KBM-7 (cell line): Measurements from ENCODE around the gene SEC16A.

ENCODE experiments used
- DNase-seq: peaks from one replicate; pipeline ENCODE4 v3.0.0-alpha.2; 2015
- in situ Hi-C: fragments of 300-500 bp; cut with MboI; formaldehyde crosslinking; loops from 2 replicates; pipeline ENCODE4 v1.14.3; 2020; ENCODE audit warnings: low sequenced_read_pairs, low pct_unique_long_range_greater_than_20kb, mixed read lengths

Gene SEC16A

GRCh38 chr9:136520053-136520540 is 37.3 kb upstream of the SEC16A start:
- DNase-seq = no peak
- in situ Hi-C loops = no loop called here

DNA sequence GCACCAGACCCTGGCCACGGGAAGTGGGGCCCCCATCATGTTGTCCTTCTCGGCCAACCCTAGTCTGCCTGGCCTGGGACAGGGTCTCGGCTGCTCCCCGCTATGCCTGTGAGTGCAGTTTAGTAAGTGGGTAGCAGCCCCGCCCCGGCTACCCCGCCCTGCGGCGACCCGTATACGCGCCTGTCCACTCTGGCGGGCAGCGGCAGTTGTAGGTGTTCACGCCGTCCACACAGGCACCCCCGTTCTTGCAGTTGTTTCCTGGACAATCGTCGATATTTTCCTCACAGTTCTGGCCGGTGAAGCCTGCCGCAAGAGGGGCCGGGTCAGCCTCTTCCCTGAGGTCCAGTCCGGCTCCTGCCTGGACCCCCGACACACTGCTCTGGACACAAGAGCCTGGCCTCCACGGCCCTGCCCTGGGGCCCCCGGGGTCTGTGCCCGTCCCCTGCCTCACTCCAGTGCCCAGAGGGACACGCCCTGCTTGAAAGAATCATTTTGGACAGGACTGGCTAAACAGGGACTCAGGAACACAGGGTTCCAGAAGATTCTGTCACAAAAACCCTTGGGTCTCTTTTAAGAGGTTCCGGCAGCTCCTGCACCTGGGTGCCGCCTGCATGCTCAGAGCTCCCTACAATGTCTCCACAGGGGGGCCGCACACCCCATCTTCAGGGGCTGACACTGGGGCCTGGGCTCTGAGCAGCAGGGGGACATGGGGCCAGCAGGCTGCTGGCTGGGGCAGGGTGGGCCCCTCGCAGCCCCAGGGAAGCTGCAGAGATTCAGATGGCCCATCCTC is 36.6 kb upstream of the SEC16A start:
- in situ Hi-C loops = no loop called here
- no peak for DNase-seq

- in situ Hi-C loops = no loop called here
- DNase-seq = no peak
Measured at GRCh38 chr9:136518623-136519022, 35.8 kb upstream of the SEC16A start.

- in situ Hi-C loops = no loop called here
- no peak for DNase-seq
Measured at GRCh38 chr9:136517950-136518349, 35.1 kb upstream of the SEC16A start.

DNA sequence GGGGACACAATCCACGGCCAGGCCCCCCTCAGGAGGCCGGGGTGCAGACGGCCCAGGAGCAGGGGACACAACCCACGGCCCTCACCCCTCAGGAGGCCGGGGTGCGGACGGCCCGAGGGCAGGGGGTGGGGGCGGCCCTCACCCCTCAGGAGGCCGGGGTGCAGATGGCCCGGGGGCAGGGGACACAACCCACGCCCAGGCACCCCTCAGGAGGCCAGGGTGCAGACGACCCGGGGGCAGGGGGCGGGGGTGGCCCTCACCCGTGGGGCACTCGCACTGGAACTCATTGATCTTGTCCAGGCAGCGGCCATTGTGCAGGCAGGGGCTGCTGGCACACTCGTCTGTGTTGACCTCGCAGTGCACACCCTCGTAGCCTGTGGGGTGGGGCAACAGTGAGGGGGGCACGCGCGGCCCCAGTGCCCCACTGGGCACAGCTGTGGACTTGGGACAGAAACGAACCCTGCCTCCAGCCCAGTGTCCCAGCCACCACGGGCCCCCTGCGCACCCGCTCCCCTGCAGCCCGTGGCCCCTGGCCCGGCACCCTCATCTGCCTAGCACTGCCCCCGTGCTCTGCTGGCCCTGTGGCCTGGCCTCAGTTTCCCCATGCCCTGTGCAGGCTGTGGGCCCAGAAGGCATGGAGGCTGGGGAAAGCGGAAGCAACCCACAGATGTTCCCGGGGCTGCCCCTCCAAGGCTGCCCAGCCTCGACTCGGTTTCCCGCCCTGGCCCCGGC is 34.3 kb upstream of the SEC16A start:
- DNase-seq = no peak
- in situ Hi-C loops = no loop called here

GRCh38 chr9:136516191-136516654 is 33.4 kb upstream of the SEC16A start:
- in situ Hi-C loops = no loop called here
- no peak for DNase-seq

GRCh38 chr9:136515276-136515675 is 32.4 kb upstream of the SEC16A start:
- DNase-seq = no peak
- in situ Hi-C loops = no loop called here

DNA sequence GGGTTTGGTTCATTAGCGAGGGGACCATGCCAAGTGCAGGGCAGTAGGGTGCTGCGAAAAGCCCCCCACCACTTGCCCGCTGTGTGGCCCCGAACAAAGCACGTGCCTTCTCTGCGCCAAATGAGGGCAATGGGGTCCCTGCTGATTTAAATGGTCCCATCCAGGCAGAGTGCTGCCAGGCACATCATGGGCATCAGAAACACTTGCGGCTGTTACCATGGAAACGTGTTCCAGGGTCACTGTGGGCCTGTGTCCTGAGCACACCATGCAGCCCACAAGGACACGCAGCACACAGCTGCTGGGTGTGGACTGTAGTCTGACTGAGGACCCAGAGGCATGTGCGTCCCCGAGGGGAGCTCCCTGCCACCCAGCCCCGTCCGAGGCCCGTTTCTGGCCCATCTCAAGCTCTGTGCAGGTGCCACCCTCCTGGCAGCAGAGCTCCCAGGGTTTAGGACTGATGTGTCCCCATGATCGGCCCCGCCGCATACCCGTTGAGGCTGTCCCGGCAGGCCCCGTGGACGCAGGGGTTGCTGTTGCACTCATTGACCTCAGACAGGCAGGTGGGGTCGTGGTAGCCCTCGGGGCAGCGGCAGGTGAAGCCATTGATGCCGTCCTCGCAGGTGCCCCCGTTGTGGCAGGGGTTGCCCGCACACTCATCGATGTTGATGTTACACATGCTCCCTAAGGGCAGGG is 31.3 kb upstream of the SEC16A start:
- in situ Hi-C loops = no loop called here
- no peak for DNase-seq

- in situ Hi-C loops = no loop called here
- no peak for DNase-seq
Measured at GRCh38 chr9:136513191-136513590, 30.4 kb upstream of the SEC16A start.

GRCh38 chr9:136512651-136513071 is 29.8 kb upstream of the SEC16A start:
- in situ Hi-C loops = no loop called here

DNA sequence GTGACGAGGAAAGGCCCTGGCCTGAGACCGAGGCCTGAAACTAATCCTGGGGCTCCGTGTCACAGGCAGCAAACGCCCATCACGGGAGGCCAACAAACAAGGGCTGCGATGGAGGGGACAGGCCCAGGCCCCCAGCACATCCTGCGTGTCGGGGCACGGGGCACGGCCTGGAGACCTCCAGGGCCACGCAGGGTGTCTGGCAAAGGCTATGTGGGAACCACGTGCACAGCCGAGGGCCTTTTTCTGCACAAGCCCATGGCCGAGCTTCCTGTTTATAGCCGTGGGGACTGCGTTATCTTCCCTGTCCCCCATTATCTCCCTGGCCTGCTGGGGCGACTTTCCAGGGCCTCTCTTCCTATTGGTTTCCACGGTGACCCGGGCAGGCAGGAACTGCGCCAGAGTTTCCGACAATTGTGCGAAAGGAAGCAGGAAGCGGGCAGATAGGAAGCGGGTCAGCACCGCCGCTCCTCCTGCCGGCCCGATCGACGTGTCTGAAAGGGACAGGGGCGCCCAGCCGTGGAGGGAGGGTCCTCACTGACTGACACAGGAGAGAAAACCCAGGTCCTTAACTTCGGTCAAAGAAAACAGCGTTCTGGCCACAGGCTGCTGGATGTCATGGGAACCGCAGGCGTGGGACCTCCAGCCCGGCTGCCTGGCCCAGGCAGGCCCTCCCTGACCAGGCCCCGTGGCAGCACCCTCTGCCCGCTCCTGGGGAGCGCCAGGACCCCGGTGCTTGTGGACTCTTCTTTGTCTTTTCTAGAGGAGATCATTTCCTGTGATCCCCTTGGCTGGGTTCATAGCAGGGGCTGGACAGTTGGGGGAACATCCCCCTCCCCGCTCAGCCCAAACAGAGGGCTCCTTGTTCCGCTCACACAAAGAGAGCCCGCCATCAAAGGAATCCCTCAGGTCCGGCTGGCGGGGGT is 29.1 kb upstream of the SEC16A start:
- in situ Hi-C loops = no loop called here
- DNase-seq = no peak

More at GRCh38 chr9:136512651-136513071, 29.8 kb upstream of the SEC16A start:
- DNase-seq = no peak

DNA sequence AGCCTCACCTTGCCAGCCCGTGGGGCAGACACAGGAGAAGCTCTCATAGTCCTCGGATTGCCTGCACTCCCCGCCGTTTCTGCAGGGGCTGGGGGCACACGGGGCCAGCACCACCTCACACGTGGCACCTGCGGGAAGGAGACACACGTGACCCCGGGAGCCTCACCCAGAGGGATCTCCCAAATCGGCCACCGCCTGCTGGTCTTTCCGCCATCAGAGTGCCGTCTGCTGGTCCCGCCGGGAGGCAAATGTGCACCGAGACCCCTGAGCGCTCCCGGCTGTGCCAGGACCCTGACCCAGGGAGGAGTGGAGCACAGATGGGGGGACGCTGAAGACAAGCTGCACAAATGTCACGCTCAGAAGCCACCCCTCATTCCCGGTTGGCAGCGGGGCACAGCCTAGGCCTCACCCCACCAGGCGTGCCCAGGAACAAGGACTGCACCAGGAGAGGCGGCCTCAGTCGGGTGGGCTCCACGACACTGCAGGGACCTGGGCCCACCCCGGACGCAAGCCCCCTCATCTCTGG is 28.4 kb upstream of the SEC16A start:
- no peak for DNase-seq
- in situ Hi-C loops = no loop called here

DNA sequence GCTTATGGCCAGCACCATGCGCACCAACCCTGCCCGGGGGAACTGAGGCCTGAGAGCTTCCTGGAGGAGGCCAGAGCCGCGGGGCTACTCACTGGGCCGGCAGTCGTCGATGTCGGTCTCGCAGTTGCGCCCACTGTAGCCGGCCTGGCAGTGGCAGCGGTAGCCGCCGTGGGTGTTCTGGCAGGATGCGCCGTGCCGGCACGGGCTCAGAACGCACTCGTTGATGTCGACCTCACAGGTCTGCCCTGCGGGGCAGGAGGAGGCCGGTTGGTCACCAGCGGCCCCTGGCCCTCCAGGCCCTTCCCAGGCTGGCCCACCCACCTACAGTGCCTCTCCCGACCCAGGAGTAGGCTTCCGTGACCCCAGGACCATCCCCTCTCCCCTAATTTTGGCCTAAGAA is 27.7 kb upstream of the SEC16A start:
- DNase-seq = no peak
- in situ Hi-C loops = no loop called here

DNA sequence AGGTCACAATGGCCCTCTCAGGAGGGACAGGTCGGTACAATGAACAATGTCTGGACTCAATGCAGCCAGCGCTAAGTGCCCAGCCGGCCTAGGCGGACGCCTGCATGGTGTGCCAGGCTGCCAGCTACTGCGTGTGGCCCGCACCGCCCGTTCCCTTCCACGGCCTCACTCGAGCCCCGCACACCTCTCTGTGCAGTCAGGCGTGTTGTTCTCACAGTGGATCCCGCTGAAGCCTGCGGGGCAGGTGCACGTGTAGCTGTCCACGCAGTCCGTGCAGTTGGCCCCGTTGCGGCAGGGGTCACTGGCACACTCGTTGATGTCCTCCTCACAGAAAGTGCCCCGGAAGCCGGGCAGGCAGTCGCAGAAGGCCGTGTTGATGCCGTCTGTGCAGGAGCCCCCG is 26.7 kb upstream of the SEC16A start:
- in situ Hi-C loops = loop anchor here (10.0 kb wide), 1 partner anchor 115 kb away; no protein-coding TSS in a partner anchor
- no peak for DNase-seq

GRCh38 chr9:136508729-136509500 is 26.1 kb upstream of the SEC16A start:
- no peak for DNase-seq
- in situ Hi-C loops = loop anchor here (10.0 kb wide), 1 partner anchor 116 kb away; no protein-coding TSS in a partner anchor

DNA sequence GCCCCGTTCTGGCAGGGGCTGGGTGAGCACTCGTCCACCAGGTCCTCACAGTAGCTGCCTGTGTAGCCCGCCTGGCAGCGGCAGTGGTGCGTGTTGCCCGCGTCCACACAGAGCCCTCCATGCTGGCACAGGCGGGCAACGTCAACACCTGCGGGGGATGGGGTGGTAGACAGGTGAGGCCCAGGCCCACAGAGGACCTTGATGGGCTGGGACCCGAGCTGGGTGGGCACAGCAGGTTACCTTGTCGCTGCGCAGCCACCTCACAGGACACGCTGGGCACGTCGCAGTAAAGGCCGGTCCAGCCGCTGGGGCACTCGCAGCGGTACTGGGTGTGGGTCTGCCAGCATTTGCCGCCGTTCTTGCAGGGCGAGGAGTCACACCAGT is 25.1 kb upstream of the SEC16A start:
- in situ Hi-C loops = loop anchor here (10.0 kb wide), 1 partner anchor 117 kb away; no protein-coding TSS in a partner anchor
- DNase-seq = no peak

DNA sequence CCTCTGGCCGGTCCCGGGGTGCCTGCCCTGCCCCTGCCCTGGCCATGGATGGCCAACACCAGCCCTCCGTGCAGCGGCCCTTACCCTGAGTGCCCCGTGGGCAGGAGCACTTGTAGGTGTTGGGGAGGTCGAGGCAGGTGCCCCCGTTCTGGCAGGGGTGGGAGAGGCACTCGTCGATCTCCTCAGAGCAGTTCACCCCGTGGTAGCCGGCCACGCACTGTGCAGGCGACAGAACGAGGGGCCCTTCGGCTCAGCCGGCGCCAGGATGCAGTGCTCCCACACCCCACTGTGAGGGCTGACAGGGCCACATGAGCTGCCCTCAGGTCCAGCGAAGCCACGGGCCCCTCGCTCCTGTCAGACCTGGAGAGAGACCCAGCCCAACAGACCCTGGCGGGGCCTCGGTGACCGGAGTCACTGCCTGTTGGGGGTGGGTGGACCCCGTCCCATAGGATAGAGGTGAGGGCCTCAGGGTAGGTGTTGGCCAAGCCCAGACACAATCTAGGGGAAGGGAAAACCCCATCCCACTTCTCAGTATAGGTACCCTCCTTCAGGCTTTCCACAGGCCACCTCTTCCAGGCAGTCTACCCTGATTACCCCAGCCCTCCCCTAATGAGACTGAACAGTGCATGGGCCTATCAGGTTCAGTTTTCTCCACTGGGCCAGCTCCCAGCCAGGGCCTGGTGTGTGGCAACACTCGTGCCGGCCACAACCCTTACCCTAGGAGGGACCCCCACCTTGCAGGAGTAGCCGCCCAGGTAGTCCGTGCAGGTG is 24.6 kb upstream of the SEC16A start:
- no peak for DNase-seq
- in situ Hi-C loops = loop anchor here (10.0 kb wide), 1 partner anchor 117 kb away; no protein-coding TSS in a partner anchor
